ENCODE results near the gene LNP1.
"Not testable (repeated sequence)": the region's sequence is repeated elsewhere in the genome, so short reads cannot be mapped to it uniquely, and the experiment has no call there.

Gene LNP1

DNA sequence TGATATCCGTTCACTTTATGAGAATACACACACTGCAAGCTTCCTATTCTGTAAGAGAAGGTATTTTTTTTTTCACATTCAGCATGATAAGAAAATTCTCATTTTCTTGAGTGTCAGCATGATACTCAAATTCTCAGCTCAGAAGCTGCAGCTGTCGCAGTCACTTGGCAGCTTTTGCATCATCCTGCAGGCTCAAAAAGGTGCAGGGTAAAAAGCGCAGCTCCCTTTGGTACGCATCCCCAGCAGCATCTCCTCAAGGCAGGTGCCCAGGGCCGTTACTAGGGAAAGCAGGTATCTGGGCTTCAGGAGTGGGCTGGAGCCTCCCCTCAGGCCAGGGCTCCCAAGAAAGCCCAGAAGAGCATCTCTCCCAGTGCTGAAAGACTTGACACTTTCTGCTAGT, 22.3 kb downstream of the LNP1 start:
- in situ Hi-C loops (cut with HindIII; ENCODE audit: low pct_ligation_motif_present, low pct_unique_long_range_greater_than_20kb, low sequenced_read_pairs): no loop called here
- no peak for DNase-seq

DNA sequence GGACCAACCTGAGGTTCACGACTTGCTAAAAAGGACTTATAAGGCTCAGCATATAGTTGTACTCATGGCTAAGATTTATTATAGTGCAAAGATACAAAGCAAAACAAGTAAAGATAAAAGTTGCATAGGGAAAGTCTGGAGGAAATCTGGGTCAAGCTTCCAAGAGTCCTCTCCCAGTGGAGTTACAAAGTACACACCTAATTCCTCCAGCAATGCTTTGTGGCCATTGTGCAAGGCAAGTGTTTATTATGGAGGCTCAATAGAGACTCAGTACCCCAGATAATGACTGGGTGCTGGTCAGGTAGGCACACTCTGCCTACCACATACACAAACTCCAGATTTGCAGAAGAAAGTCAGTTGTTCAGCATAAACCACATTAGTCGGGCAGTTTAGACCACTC, 22.9 kb downstream of the LNP1 start:
- DNase-seq: no peak
- in situ Hi-C loops (cut with HindIII; ENCODE audit: low pct_ligation_motif_present, low pct_unique_long_range_greater_than_20kb, low sequenced_read_pairs): no loop called here

DNA sequence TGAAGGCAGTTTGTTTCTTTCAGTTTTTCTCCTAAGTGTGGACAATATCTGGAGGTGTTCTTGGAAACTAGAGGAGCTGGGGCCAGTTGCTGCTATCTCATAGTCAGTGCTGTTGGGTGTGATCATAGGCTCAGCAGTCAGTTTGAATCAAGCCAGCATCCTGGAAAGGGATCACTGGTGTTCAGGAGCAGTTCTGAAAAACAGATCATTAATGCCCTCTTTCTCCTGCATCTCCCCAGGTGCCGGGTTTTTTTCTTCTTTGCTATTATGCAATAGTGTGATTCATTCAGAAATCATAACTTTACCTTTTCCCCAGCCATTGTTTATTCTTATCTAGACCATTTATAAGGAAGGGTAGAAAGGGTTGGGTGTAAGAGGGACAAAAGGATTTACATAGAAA, 24.0 kb downstream of the LNP1 start:
- in situ Hi-C loops (cut with HindIII; ENCODE audit: low pct_ligation_motif_present, low pct_unique_long_range_greater_than_20kb, low sequenced_read_pairs): no loop called here
- no peak for DNase-seq

DNA sequence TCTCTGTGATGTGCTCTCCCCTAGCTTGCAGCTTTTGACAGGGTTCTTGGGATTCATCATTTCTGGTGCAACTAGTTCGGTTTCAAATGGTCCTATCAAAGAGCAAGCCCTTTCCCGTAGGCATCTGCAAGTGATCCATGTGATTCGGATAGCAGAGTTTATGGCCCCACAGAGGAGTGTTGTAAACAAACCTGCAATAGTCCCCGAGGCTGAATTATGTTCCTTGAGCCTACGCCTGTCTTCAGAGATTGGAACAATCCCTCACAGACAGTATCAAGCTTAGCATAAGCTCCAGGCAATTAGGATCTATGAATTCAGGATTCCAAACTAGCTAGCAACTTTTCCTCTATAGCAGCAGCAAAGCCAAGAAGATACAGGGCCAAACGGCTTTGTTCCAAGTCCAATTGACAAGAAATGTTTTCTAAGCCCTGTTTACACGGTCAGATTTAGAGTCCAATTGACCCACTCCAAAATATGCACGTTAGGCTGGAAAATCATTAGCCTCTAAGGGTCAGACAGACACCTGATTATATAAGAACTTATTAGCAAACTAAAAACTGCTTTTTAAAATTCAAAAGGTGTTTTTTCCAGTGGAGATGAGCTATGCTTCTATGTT, 24.8 kb downstream of the LNP1 start:
- no peak for DNase-seq
- in situ Hi-C loops (cut with HindIII; ENCODE audit: low pct_ligation_motif_present, low pct_unique_long_range_greater_than_20kb, low sequenced_read_pairs): no loop called here

DNA sequence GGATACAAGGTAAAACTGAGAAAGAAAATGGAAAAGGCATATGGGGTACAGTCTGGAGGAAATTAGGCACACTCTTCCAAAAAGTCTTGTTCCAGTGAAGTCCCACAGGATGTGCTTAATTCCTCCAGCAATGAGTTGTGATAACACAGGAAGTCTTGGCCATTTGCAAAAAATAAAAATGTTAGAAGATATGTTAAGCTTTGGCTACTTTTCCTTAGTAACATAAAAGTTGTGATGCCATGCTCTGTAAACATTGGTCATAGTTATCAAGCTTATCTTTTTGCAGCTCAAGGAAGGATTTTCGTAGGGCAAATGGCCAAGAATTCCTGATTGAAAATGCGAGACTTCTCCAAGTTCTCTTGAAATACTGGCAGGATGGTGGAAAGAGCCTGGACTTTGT, 26.4 kb downstream of the LNP1 start:
- no peak for DNase-seq
- in situ Hi-C loops (cut with HindIII; ENCODE audit: low pct_ligation_motif_present, low pct_unique_long_range_greater_than_20kb, low sequenced_read_pairs): no loop called here

DNA sequence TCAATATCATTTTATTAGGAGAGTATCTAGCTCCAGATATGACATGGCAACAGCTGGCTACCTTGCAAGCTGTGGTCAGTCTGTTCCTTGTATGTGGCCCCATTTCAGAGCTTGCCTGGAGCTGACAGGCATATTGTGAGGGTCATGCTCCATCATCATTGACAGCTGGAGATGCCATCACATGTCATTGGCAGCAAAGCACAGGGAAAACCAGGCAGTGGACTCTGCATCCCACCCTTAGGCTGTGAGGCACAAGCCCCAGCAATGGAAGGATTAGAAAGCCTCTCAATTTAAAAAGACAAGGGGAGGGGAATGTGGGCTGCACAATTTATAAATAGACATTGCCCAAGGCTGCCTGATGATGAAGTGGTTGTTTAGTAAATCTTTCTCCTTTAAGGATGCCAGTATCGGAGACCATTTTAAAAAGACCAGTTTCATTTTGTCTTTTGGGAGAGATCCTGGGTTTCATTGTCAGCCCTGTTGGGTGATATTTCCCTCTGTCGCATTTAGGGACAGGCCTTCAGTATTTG, 27.9 kb downstream of the LNP1 start:
- no peak for DNase-seq
- in situ Hi-C loops (cut with HindIII; ENCODE audit: low pct_ligation_motif_present, low pct_unique_long_range_greater_than_20kb, low sequenced_read_pairs): no loop called here

DNA sequence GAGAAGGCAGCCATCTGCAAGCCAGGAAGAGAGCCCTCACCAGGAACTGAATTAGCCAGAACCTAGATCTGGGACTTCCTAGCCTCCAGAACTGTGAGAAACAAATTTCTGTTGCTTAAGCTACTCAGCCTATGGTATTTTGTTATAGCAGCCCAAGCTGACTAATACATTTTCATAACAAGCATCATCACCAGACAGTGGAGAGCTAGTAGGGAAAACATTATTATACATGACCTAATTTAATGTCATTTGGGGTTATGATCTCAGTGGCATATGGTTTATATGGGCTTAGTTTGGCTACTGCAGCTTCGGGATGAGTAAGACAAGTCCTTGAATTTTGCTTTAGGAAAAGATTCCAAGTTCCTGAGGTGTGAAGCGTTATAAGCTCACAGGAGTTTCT, 35.6 kb downstream of the LNP1 start:
- no peak for DNase-seq
- in situ Hi-C loops (cut with HindIII; ENCODE audit: low pct_ligation_motif_present, low pct_unique_long_range_greater_than_20kb, low sequenced_read_pairs): no loop called here

DNA sequence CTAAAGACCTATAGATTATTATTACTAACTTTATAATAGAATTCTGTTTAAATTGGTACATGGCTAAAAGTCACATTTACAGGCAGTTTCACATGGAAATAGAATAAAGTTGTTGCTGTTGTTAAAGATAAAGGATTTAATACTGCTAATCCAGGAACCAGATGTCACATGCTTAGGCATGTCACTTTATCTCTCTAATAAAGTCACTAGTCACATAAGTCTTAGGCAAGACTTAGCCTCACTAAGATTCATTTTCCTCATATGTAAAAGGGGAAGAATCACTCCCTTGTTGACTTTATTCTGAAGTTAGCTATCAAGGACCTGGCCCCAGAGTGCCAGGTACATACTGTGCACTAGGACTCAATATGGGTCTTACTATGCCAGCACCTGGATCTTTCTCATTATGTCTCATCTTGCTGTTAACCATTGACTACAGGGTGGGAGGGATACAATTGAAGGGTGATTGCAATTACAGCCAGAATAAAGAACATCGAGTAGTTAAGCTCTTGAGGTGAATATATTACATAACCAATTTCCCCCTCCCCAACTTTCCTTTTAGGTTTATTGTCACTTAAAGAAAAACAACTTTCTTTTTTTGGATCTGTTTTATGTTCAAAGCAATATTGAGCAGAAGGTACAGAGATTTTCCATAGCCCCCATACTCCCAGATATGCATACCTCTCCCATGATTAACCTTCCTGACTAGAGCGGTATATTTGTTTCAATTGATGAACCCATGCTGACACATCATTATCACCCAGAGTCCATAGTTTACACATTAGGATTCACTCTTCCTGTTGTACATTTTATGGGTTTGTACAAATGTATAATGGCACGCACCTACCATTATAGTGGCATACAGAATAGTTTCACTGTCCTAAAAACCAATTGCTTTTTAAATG, 36.6 kb downstream of the LNP1 start:
- in situ Hi-C loops (cut with HindIII; ENCODE audit: low pct_ligation_motif_present, low pct_unique_long_range_greater_than_20kb, low sequenced_read_pairs): no loop called here
- DNase-seq: no peak

DNA sequence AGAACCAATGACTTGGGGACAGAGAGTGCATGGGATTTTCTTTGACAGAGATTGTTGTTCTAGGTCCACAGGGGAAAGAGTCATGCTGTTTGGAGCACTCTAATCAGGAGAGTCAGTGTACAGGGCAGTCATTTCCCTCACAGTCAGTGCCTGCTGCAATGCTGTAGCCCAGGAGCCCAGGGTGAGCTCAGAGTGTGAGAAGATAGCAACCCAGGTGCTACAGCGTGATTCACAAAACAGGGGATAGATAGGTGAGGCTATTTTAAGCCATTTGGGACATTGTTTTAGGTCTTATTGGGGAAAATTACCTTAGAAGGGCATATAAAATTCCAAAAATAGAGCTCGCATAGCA, 37.3 kb downstream of the LNP1 start:
- in situ Hi-C loops (cut with HindIII; ENCODE audit: low pct_ligation_motif_present, low pct_unique_long_range_greater_than_20kb, low sequenced_read_pairs): no loop called here
- no peak for DNase-seq

DNA sequence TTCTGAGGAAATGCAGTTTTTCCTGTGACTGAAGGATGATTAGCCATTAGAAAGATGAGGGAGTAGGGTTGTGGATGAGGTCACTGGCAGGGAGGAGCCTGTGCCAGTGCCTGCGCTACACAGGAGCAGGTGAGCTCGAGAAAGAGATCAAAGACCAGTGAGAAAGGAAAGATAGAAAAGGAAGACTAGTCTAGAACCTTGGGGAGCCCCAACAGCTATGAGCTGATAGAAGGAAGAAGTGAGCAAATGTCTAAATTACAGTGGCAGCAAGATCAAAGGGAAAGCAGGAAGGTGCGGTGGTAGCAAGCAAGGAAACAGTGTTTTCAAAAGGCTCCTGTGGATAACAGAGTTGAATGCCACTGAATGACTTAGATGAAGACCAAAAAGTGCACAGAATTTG, 39.6 kb downstream of the LNP1 start:
- no peak for DNase-seq
- in situ Hi-C loops (cut with HindIII; ENCODE audit: low pct_ligation_motif_present, low pct_unique_long_range_greater_than_20kb, low sequenced_read_pairs): no loop called here

DNA sequence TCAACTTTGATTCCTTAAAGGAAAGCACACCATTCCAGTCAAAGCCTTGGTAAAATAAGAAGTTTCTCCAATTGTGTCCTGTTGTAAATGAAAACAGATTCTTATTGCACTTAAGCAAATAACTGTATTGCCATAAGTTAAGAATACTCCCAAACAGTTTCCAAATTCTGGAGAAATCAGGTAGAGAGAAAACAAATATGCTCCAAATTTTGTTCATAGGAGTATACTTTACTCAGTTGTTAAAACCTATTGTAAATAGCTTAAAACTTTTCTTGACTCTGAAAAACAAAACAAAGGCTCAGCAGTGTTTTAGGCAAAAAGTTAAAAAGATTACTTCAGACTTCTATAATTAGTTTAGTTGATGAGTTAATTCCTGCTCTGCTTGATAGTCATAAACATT, 42.4 kb downstream of the LNP1 start:
- in situ Hi-C loops (cut with HindIII; ENCODE audit: low pct_ligation_motif_present, low pct_unique_long_range_greater_than_20kb, low sequenced_read_pairs): no loop called here
- DNase-seq: no peak

DNA sequence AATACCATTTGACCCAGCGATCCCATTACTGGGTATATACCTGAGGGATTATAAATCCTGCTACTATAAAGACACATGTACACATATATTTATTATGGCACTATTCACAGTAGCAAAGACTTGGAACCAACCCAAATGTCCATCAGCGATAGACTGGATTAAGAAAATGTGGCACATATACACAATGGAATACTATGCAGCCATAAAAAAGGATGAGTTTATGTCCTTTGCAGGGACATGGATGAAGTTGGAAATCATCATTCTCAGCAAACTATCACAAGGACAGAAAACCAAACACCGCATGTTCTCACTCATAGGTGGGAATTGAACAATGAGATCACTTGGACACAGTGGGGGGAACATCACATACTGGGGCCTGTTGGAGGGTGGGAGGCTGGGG, 45.7 kb downstream of the LNP1 start:
- in situ Hi-C loops (cut with HindIII; ENCODE audit: low pct_ligation_motif_present, low pct_unique_long_range_greater_than_20kb, low sequenced_read_pairs); DNase-seq: not testable (repeated sequence)

DNA sequence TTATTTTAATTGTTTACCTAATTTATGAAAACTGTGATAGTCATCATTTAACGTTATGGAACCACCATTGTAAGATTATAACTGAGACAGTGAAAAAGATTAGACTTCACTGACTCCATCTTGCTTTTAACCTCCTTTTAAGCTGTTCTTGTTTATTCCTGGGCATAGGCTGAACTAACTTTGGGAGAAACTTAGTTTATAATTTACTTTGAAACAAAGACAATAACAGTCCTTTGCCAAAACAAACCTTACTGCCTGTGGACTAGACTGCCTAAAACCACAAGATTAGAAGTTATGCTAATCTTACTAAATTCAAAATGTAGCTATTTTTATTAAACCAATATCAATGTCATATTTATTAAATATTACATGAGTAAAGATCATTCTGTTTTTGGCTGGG, 46.7 kb downstream of the LNP1 start:
- in situ Hi-C loops (cut with HindIII; ENCODE audit: low pct_ligation_motif_present, low pct_unique_long_range_greater_than_20kb, low sequenced_read_pairs): no loop called here
- no peak for DNase-seq

DNA sequence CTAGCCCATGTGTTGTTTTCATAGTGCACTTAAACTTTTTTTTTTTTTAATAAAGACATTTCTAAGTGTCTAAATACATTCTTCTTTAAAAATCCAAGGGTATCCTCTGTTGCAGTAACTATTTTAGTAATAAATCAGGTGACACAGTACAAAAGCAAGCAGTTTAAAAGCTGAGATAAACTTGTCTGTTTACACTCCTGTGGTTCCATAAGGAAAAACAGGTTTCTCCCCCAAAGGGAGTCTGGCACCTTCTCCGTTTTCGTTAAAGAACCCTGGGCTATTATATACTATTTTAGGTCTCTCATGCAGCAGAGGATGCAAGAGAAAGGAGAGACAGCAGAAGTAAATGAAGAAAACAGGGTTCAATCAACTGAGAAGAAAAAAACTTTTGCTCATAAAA, 47.9 kb downstream of the LNP1 start:
- no peak for DNase-seq
- in situ Hi-C loops (cut with HindIII; ENCODE audit: low pct_ligation_motif_present, low pct_unique_long_range_greater_than_20kb, low sequenced_read_pairs): no loop called here

DNA sequence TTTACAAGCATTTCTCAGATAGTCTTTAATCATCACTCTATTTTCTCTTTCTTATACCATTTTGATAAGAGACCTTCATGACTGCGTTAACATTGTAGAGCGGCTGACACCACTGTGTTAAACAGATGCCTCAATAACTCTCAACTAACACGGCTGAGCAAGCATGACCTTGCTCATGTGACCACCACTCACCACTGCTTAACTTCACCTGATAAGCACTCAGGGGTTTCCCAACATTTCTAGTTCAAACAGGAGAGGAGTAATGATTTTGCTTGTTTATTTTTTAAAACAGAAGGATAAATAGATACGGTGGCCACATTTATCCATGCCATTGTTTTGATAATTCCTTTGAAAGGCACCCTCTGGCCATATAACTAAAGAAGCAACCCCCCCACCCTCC, 53.3 kb downstream of the LNP1 start:
- no peak for DNase-seq
- in situ Hi-C loops (cut with HindIII; ENCODE audit: low pct_ligation_motif_present, low pct_unique_long_range_greater_than_20kb, low sequenced_read_pairs): no loop called here

DNA sequence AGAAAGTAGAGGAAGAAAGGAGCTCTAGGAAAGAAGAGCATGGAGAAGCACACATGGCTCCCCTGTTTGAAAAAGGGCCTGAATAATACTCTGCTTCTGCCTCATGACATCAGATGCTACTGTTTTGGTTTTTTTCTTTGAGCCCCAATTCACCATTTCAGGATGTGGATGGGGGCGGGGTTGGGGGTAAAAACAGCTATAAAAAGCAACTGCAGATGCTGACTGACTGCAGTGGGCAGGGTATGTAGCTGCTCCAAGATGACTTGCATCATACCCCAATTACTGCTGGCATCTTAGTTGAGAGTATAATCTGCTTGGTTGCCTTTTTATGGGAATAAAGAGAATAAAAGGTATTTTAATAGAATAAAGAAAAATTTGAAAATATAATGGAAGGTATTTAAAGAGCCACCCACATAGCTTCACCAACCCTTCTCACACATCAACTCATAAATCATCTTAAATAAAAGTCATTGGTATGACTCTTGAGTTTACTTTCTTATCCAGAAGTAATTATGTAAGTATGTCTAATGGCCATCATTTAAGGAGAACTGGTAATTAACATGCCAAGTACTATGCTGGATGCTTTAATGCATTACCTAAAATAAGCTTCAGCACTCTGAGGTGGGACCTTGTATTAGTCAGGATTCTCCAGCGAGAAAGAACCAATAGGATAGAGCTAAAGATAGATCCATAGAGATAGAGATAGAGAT, 54.7 kb downstream of the LNP1 start:
- DNase-seq: no peak
- in situ Hi-C loops (cut with HindIII; ENCODE audit: low pct_ligation_motif_present, low pct_unique_long_range_greater_than_20kb, low sequenced_read_pairs): no loop called here

DNA sequence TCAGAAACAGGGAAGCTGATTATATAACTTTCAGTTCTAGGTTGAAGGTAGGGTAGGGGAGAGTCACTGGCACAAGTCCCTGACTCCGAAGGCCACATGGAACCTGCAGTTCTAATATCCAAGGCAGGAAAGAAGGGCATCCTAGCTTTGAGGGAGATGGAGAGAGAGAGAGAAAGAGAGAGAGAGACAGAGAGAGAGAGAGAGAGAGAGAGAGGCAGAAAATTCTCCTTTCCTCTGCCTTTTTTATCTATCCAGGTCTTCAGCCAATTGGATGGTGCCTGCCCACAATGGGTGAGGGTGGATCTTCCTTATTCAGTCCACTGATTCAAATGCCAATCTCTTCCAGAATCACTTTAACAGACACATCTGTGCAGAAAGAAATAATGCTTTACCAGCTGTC, 55.4 kb downstream of the LNP1 start:
- no peak for DNase-seq
- in situ Hi-C loops (cut with HindIII; ENCODE audit: low pct_ligation_motif_present, low pct_unique_long_range_greater_than_20kb, low sequenced_read_pairs): no loop called here

DNA sequence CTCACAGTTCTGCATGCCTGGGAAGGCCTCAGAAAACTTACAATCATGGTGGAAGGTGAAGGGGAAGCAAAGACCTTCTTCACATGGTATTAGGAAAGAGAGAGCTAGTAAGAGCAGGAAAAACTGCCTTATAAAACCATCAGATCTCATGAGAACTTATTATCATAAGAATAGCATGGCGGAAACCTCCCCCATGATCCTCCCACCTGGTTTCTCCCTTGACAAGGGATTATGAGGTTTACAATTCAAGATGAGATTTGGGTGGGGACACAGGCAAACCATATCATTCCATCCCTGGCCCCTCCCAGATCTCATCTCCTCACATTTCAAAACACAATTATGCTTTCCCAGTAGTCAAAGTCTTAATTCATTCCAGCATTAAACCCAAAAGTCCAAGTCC, 56.5 kb downstream of the LNP1 start:
- no peak for DNase-seq
- in situ Hi-C loops (cut with HindIII; ENCODE audit: low pct_ligation_motif_present, low pct_unique_long_range_greater_than_20kb, low sequenced_read_pairs): no loop called here

DNA sequence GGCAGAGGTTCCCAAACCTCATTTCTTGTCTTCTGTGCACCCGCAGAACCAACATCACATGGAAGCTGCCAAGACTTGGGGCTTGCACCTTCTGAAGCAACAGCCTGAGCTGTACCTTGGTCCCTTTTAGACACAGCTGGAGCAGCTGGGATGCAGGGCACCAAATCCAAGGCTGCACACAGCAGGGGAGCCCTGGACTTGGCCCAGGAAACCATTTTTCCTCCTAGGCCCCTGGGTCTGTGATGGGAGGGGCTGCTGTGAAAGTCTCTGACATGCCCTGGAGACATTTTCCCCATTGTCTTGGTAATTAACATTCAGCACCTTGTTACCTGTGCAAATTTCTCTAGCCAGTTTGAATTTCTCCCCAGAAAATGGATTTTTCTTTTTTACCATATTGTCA, 57.5 kb downstream of the LNP1 start:
- in situ Hi-C loops (cut with HindIII; ENCODE audit: low pct_ligation_motif_present, low pct_unique_long_range_greater_than_20kb, low sequenced_read_pairs): no loop called here
- no peak for DNase-seq

DNA sequence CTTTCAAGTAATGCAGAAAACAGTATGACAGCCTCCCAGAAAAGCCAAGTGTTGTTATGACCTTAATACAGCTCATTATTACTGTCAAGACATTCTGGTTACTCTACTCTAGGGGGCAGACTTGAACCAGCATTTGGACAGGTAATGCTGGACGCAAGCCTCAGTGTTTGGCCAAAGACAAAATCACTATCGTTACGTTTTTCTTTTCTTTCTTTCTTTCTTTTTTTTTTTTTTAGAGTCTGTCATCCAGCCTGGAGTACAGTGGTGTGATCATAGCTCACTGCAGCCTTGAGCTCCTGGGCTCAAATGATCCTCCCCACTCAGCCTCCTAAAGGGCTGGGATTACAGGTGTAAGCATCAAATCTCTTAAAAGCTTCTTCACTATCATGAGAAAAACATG, 61.7 kb downstream of the LNP1 start:
- in situ Hi-C loops (cut with HindIII; ENCODE audit: low pct_ligation_motif_present, low pct_unique_long_range_greater_than_20kb, low sequenced_read_pairs): no loop called here
- peak; percentile 58 for DNase-seq

Data from ACHN (cell line).